NCI-H2029 (cell line): Measurements from ENCODE around the gene WFDC11.
"Not testable (repeated sequence)": the region's sequence is repeated elsewhere in the genome, so short reads cannot be mapped to it uniquely, and the experiment has no call there.

Source experiments
- DNase-seq: peaks from one replicate; lab custom pipeline; 2025; lab: John Stamatoyannopoulos, UW

Gene WFDC11

GRCh38 chr20:45670139-45670538, at the start of gene WFDC11:
TSS of gene WFDC11 (minus strand) at chr20:45670239. CDS start at chr20:45650600, 19,639 bp downstream.
- no peak for DNase-seq

- not testable (repeated sequence) for DNase-seq
These were observed 46.2 kb upstream of the WFDC11 start for GRCh38 chr20:45716141-45716688.

DNA sequence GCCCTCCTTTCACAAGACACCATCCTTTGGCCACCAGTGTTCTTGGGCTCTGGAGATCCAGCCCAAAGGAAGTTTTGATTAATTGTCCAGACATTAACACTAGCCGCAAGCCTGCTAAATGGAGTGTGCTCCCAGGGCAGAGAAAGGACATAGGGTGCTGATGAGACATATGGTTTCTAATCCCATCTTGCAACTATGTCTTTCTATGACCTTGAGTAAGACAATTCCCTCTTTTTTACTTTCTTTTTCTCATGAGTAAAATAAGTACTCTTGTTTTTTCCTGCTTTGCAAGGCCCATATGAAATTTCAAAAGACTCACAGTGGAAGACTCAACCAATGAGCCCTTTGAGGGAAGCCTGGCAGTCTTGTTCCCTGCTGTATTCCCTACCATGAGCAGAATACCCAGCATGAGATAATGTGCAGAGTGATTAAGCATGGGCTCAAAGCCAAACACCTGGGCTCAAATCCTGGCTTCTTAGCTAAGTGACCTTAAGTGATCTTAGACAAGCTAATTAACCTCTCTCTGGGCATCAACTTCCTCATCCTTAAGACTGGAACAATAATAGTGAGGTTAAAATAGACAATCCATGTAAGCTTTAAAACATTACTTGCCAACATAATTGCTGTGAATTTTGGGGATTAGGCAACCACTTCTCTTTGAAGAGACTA, 35.1 kb upstream of the WFDC11 start, which contains the start of gene WFDC10B:
TSS of gene WFDC10B (minus strand) at position 51 of the 669 bp plus-strand sequence. CDS start 19,027 bp downstream, outside the sequence.
- DNase-seq = peak; percentile 60

GRCh38 chr20:45701873-45702272, 31.8 kb upstream of the WFDC11 start, which contains the start of gene WFDC13:
TSS of gene WFDC13 (plus strand) at chr20:45702038. CDS start at chr20:45702124, 86 bp downstream.
- peak; percentile 33 for DNase-seq

DNA sequence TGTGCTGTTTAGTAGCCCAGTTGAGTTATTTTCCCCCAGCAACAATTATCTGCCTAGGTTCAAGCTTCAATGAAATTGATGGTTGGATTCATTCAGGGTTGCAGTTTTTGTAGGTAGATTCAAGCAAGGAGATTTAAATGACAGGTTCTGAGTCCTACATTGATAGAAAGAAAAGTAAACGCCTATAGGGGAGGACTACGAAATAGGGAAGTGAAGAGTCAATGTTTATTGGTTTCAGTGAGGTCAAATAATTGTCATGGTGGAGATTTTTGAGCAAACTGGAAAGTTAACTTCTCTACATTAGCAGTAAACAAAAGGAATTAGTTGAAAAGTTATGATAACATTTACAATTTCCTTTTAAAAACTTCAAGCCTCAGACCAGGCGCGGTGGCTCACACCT, 31.1 kb upstream of the WFDC11 start:
- DNase-seq = no peak

DNA sequence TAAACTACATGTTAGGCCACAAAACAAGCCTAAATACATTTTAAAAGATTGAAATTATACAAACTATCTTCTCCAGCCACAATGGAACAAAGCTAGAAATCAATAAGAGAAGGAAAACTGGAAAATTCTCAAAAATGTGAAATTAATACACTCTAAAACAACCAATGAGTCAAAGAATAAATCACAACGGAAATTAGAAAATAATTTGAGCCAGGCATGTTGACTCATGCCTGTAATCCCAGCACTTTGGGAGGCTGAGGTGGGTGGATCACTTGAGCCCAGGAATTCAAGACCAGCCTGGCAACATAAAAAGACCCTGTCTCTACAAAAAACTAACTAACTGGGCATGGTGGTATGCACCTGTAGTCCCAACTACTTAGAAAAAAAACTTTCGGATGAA, 25.5 kb upstream of the WFDC11 start:
- no peak for DNase-seq

- DNase-seq = not testable (repeated sequence)
These were observed 23.3 kb upstream of the WFDC11 start for GRCh38 chr20:45693346-45693745.

DNA sequence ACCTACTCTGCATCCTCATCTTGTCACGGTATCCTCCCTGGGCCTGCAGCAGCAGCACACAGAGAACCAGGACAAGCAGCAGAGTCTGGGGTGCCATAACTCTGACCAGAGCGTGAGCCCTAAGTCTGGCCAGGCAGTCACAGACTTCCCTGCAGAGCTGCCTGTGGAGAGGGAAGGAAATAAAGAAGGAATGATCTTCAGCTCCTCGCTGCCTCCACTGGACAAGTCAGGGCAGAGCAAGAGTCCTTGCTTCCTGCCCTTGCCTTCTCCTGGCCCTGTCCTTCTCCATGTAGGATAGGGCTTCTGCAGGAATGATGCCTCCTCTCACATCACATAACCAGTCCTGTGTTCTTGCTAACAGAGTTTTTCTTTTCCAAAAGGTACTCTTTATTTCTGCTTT, 15.9 kb upstream of the WFDC11 start:
- DNase-seq = no peak

DNA sequence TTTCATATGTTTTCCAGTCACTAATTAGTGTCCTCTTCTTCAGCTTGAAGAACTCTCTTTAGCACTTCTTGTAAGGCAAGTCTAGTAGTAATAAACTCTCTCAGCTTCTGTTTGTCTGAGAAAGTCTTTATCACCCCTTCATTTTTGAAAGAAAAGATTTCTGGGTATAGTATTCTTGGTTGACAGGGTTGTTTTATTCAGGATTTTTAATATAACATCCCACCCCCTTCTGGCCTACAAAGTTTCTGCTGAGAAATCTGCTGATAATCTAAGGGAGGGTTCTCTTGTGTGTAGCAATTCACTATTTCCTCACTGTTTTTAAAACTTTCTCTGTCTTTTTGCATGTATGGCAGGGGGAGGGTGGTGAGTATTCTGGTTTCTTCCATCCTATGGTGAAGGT, 9.6 kb upstream of the WFDC11 start:
- DNase-seq = no peak

DNA sequence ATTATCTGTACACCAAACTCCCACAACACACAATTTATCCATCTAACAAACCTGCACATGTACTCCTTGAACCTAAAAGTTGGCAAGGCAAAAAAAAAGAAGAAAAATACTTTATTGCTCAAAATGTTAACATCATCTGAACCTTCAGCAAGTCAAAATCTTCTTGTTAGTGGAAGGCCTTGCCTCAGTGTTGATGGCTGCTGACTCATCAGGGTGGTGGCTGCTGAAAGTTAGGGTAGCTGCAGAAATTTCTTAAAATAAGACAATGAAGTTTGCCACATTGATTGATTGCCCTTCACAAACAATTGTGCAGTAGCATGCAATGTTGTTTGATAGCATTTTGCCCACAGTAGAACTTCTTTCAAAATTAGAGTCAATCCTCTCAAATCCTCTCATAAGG, 2.7 kb upstream of the WFDC11 start:
- no peak for DNase-seq

GRCh38 chr20:45657038-45657437, 13.0 kb downstream of the WFDC11 start:
- DNase-seq = not testable (repeated sequence)

DNA sequence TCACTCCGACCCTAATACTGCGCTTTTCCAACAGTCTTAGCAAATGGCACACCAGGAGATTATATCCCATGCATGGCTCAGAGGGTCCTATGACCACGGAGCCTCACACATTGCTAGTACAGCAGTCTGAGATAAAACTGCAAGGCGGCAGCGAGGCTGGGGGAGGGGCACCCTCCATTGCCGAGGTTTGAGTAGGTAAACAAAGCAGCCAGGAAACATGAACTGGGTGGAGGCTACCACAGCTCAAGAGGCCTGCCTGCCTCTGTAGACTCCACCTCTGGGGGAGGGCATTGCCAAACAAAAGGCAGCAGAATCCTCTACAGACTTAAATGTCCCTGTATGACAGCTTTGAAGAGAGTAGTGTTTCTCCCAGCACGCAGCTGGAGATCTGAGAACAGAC, 18.3 kb downstream of the WFDC11 start:
- DNase-seq = peak; percentile 81

GRCh38 chr20:45649312-45649863, 20.7 kb downstream of the WFDC11 start:
- no peak for DNase-seq

DNA sequence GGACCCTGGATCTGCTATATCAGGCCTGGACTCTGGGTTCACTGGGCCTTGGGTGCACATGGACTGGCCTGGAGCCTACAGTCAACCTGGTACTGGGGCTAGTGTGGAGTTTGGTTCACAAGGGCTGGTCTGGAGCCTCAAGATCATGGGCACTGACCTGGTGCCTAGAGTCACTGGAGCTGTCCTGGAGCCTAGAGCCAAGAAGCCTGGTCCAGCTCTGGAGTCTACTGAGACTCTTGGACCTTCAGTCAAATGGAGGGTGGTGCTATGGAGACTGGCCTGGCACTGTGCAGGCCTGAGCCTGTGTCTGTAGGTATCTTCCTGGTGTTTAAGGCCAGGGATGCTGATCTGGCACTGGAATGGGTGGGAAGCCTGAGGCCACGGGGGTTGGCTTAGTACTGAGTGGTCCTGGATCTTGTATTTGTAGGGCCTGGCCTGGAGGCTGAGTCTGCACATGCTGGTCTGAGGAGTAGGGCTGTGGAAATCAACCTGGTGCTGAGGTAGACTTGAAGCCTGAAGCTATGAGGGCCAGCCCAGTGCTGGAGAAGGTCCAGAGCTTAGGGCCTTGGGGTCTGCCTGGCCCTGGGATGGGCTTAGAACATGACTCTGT, 22.5 kb downstream of the WFDC11 start:
- DNase-seq = no peak

DNA sequence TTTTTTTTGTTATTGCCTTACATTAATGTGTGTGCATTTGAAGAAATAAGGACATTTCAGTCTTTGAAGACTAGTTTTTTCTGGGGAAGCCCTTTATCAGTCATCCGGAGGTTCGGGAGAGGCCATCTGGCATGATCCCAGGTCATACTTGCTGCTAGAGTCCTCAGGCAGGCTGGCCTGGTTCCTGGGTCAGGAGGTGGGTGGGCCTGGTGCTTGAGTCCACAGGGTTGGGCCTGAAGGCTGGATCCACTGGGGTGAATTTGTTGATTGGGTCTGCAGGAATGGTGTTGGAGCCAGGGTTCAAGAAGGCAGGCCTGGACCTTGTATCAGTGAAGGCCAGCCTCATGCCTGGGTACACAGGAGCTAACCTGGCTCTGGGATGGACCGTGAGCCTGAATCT, 23.2 kb downstream of the WFDC11 start:
- no peak for DNase-seq

DNA sequence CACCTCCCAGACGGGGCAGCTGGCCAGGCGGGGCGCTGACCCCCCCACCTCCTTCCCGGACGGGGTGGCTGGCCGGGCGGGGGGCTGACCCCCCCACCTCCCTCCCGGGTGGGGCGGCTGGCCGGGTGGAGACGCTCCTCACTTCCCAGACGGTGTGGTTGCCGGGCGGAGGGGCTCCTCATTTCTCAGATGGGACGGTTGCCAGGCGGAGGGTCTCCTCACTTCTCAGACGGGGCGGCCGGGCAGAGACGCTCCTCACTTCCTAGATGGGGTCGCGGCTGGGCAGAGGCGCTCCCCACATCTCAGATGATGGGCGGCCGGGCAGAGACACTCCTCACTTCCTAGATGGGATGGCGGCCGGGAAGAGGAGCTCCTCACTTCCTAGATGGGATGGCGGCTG, 24.2 kb downstream of the WFDC11 start:
- DNase-seq = not testable (repeated sequence)

GRCh38 chr20:45641076-45641475, 29.0 kb downstream of the WFDC11 start:
- not testable (repeated sequence) for DNase-seq

GRCh38 chr20:45639687-45640086, 30.4 kb downstream of the WFDC11 start:
- DNase-seq = no peak

GRCh38 chr20:45636513-45636912, 33.5 kb downstream of the WFDC11 start:
- DNase-seq = no peak

GRCh38 chr20:45631184-45631583, 38.9 kb downstream of the WFDC11 start, which contains the start of gene WFDC9:
TSS of gene WFDC9 (minus strand) at chr20:45631284. CDS start at chr20:45610181, 21,103 bp downstream.
- no peak for DNase-seq

DNA sequence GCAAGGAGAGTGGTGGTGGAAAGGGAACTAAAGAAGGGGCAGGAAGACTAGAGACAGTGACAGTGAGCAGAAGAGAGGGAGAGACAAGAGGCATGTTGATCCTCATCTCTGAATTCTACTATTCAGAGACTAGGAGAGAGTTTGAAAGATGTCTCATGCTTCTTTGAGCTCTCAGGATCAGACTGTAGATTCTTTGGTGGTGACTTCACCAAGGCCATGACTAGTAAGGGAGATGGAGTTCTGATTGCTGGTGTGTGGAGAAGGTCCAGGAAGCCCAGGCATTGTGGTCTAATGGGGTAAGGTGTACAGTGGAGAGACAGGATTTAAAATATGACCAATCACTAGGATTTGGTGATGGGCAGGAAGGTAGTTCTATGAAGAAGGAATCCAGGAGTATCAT, 39.7 kb downstream of the WFDC11 start:
- DNase-seq = no peak

- DNase-seq = peak; percentile 55
These were observed 40.4 kb downstream of the WFDC11 start, which contains the start of gene WFDC10A for GRCh38 chr20:45629496-45630100. TSS of gene WFDC10A (plus strand) at chr20:45629739. CDS start at chr20:45629814, 75 bp downstream.
